Measurements from ENCODE around the gene IL22RA1. TPM values are rescaled to one million over a fixed set of nuclear protein-coding genes. Genes with fewer than 3 reads are reported as not detected.

IL22RA1 gene
- total RNA-seq, 4 donors from 2014 or later, result 0.23 TPM; not detected in 3

GRCh38 chr1:24156542-24157260 is 13.8 kb upstream of the IL22RA1 start:
- Histone ChIP-seq H3K4me3 (no peak overlapping the region), H3K4me1 (no peaks in the 10 kb centered on the region), H3K27me3 (peaks cover 0 to 16% (median 0%) of the 10 kb centered on the region in 4 donors), H3K27ac (replicated peaks in 1 of 4) (no peak overlapping the region), H3K9me3 (no peaks in the 10 kb centered on the region), H3K36me3 (peaks cover 0 to 15% (median 0%) of the 10 kb centered on the region in 4 donors)
- WGBS, result 95% methylated on average over 17 of the region's 18 CpGs
- TF ChIP-seq CTCF (IDR thresholded peaks at IDR 0.05) (no peak), EP300 (IDR thresholded peaks at IDR 0.05) (no peak), POLR2AphosphoS5 (IDR thresholded peaks at IDR 0.05) (no peak), POLR2A (IDR thresholded peaks at IDR 0.05; ENCODE audit: low read depth) (no peak)
- DNase-seq (ENCODE audit: extremely low spot score), result no peak
- intact Hi-C loops (cut with DNase I), result no loop called here

- TF ChIP-seq POLR2AphosphoS5 (IDR thresholded peaks at IDR 0.05) (no peak), CTCF (IDR thresholded peaks at IDR 0.05) (no peak), EP300 (IDR thresholded peaks at IDR 0.05) (no peak), POLR2A (IDR thresholded peaks at IDR 0.05; ENCODE audit: low read depth) (no peak)
- Histone ChIP-seq H3K27me3 (peaks cover 0 to 29% (median 0%) of the 10 kb centered on the region in 4 donors), H3K4me3 (no peak overlapping the region), H3K36me3 (peaks cover 0 to 15% (median 0%) of the 10 kb centered on the region in 4 donors), H3K9me3 (no peaks in the 10 kb centered on the region), H3K27ac (replicated peaks in 1 of 4) (no peak overlapping the region), H3K4me1 (peaks cover 5 to 11% (median 8%) of the 10 kb centered on the region in 4 donors)
- no peak for DNase-seq (ENCODE audit: extremely low spot score)
- intact Hi-C loops (cut with DNase I), result no loop called here
- 41% methylated on average over 10 of the region's 11 CpGs for WGBS
Observed at GRCh38 chr1:24155011-24155782, 12.3 kb upstream of the IL22RA1 start.

- no peak for TF ChIP-seq POLR2A (IDR thresholded peaks at IDR 0.05; ENCODE audit: low read depth)
- no peak for TF ChIP-seq EP300 (IDR thresholded peaks at IDR 0.05)
- no peak for TF ChIP-seq POLR2AphosphoS5 (IDR thresholded peaks at IDR 0.05)
- TF ChIP-seq CTCF (IDR thresholded peaks at IDR 0.05), result no peak
- Histone ChIP-seq H3K4me3 (no peak overlapping the region), H3K4me1 (peaks cover 7 to 14% (median 10%) of the 10 kb centered on the region in 4 donors), H3K27me3 (peaks cover 0 to 38% (median 0%) of the 10 kb centered on the region in 4 donors), H3K27ac (replicated peaks in 1 of 4) (no peak overlapping the region), H3K9me3 (no peaks in the 10 kb centered on the region), H3K36me3 (peaks cover 0 to 15% (median 0%) of the 10 kb centered on the region in 4 donors)
- intact Hi-C loops (cut with DNase I), result no loop called here
- WGBS, result 65% methylated on average over 8 of the region's 8 CpGs
- DNase-seq (ENCODE audit: extremely low spot score), result no peak
Observed at GRCh38 chr1:24154215-24154614, 11.3 kb upstream of the IL22RA1 start.

- H3K9me3 ChIP-seq, result no peaks in the 10 kb centered on the region
- peaks cover 0 to 46% (median 0%) of the 10 kb centered on the region in 4 donors for H3K27me3 ChIP-seq
- H3K4me1 ChIP-seq, result peaks cover 7 to 14% (median 10%) of the 10 kb centered on the region in 4 donors
- intact Hi-C loops (cut with DNase I), result no loop called here
- DNase-seq (ENCODE audit: extremely low spot score), result no peak
- no peak overlapping the region for H3K27ac ChIP-seq (replicated peaks in 1 of 4)
- 82% methylated on average over 10 of the region's 10 CpGs for WGBS
- TF ChIP-seq POLR2AphosphoS5 (IDR thresholded peaks at IDR 0.05) (no peak), CTCF (IDR thresholded peaks at IDR 0.05) (no peak), EP300 (IDR thresholded peaks at IDR 0.05) (no peak), POLR2A (IDR thresholded peaks at IDR 0.05; ENCODE audit: low read depth) (no peak)
- H3K36me3 ChIP-seq, result peaks cover 0 to 14% (median 0%) of the 10 kb centered on the region in 4 donors
- H3K4me3 ChIP-seq, result no peak overlapping the region
Observed at GRCh38 chr1:24152631-24153494, 9.9 kb upstream of the IL22RA1 start.

Data from esophagus muscularis mucosa (tissue), 4 donors.